ENCODE measurements around the gene KRT10. TPM values are rescaled to one million over a fixed set of nuclear protein-coding genes. Genes with fewer than 3 reads are reported as not detected.

Gene KRT10
- total and polyA plus RNA-seq, 9 of the 15 experiments (the other 6 are each of a cell fraction or from before 2014, with no cell fraction given): 47.0 to 179 (median 76.2) TPM

DNA sequence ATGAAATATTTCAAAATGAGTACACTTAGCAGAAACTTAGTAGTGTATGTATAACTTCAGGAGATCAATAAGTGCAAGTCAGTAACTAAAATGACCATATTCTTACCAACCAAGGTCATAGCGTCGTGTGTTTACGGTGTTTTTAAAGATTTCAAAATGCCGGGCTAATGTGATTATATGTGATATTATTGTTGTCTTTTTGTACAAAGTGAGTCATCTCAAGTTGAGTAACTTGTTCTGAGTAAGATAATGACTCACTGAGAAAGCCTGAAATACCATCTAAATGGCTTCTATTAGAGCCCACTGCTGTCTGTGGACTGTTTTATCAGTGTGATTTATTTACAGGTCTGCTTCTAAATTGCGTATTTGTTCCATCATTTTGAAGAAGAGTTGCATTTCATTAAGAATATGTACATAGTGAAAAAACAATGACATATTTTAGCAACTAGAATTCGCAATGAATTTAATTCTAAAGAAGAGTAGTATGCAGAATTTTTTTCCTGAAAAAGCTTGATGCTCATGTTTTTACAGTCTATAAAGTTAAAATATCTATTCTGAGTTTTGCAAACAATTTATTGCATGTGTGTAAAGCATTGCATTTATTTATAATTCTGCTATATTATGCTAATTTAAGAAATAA is 31.9 kb upstream of the KRT10 start (continued):
- TF ChIP-seq MAFF (IDR thresholded peaks at IDR 0.05; ENCODE audit: low read length) (no peak), ZNF717 (CRISPR knock-in tag; IDR thresholded peaks at IDR 0.05) (no peak), PTRF (tag; IDR thresholded peaks at IDR 0.05) (no peak), ZNF561 (CRISPR knock-in tag; conservative IDR thresholded peaks at IDR 0.05) (no peak), SMARCA4 (IDR thresholded peaks at IDR 0.05) (peak; percentile 95), RNF2 (IDR thresholded peaks at IDR 0.05) (no peak; the same call in 1 of the 2 replicates), ZNF695 (CRISPR knock-in tag; IDR thresholded peaks at IDR 0.05) (no peak), ZBED1 (IDR thresholded peaks at IDR 0.05) (no peak), MEF2D (tag; conservative IDR thresholded peaks at IDR 0.05; ENCODE audit: low read depth) (no peak), EP300 (IDR thresholded peaks at IDR 0.05; ENCODE audit: low read length) (peak; percentile 80), NR1H2 (CRISPR knock-in tag; IDR thresholded peaks at IDR 0.05) (no peak), ZNF764 (CRISPR knock-in tag; IDR thresholded peaks at IDR 0.05; ENCODE audit: low read depth) (no peak), RCOR1 (IDR thresholded peaks at IDR 0.05; ENCODE audit: borderline replicate concordance in 1 of 2, low read depth in 2 of 2, low read length in 2 of 2) (peak in 1 of 2 experiments; percentile 64; a peak in 1 of 4 replicates)
- TF ChIP-seq, protein P1, sequence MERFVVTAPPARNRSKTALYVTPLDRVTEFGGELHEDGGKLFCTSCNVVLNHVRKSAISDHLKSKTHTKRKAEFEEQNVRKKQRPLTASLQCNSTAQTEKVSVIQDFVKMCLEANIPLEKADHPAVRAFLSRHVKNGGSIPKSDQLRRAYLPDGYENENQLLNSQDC (CRISPR knock-in tag; IDR thresholded peaks at IDR 0.05): no peak
- TF ChIP-seq, protein P2, sequence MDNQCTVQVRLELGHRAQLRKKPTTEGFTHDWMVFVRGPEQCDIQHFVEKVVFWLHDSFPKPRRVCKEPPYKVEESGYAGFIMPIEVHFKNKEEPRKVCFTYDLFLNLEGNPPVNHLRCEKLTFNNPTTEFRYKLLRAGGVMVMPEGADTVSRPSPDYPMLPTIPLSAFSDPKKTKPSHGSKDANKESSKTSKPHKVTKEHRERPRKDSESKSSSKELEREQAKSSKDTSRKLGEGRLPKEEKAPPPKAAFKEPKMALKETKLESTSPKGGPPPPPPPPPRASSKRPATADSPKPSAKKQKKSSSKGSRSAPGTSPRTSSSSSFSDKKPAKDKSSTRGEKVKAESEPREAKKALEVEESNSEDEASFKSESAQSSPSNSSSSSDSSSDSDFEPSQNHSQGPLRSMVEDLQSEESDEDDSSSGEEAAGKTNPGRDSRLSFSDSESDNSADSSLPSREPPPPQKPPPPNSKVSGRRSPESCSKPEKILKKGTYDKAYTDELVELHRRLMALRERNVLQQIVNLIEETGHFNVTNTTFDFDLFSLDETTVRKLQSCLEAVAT (IDR thresholded peaks at IDR 0.05): no peak
- TF ChIP-seq, protein P3, sequence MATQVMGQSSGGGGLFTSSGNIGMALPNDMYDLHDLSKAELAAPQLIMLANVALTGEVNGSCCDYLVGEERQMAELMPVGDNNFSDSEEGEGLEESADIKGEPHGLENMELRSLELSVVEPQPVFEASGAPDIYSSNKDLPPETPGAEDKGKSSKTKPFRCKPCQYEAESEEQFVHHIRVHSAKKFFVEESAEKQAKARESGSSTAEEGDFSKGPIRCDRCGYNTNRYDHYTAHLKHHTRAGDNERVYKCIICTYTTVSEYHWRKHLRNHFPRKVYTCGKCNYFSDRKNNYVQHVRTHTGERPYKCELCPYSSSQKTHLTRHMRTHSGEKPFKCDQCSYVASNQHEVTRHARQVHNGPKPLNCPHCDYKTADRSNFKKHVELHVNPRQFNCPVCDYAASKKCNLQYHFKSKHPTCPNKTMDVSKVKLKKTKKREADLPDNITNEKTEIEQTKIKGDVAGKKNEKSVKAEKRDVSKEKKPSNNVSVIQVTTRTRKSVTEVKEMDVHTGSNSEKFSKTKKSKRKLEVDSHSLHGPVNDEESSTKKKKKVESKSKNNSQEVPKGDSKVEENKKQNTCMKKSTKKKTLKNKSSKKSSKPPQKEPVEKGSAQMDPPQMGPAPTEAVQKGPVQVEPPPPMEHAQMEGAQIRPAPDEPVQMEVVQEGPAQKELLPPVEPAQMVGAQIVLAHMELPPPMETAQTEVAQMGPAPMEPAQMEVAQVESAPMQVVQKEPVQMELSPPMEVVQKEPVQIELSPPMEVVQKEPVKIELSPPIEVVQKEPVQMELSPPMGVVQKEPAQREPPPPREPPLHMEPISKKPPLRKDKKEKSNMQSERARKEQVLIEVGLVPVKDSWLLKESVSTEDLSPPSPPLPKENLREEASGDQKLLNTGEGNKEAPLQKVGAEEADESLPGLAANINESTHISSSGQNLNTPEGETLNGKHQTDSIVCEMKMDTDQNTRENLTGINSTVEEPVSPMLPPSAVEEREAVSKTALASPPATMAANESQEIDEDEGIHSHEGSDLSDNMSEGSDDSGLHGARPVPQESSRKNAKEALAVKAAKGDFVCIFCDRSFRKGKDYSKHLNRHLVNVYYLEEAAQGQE (IDR thresholded peaks at IDR 0.05; ENCODE audit: borderline replicate concordance): no peak; the same call in 1 of the 2 replicates
- TF ChIP-seq, protein P3 (CRISPR knock-in tag; IDR thresholded peaks at IDR 0.05; ENCODE audit: low read depth): no peak
- TF ChIP-seq, protein P4, sequence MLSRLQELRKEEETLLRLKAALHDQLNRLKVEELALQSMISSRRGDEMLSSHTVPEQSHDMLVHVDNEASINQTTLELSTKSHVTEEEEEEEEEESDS (CRISPR knock-in tag; IDR thresholded peaks at IDR 0.05): no peak
